GM12878 (cell line): ENCODE measurements around the gene CD14. TPM values are rescaled to one million over a fixed set of nuclear protein-coding genes. Genes with fewer than 3 reads are reported as not detected.
A peak's percentile ranks its signal among the peaks of the same experiment; 100 is the strongest.

ENCODE experiments used
- BACH1 ChIP-seq: fragments of 450-650 bp; IDR thresholded peaks from 2 replicates; pipeline ENCODE4 v1.6.1; 2017; ENCODE audit warnings: mild to moderate bottlenecking, borderline replicate concordance
- BCLAF1 ChIP-seq: fragments of 450-650 bp; IDR thresholded peaks from 2 replicates; pipeline ENCODE4 v1.6.1; 2017; ENCODE audit warnings: antibody characterized with exemption, mild to moderate bottlenecking, moderate library complexity
- BHLHE40 ChIP-seq, 2 experiments: fragments of 450-650 bp in 1 of 2; IDR thresholded peaks; 2 replicates each; pipeline ENCODE4 v1.6.1; 2011 to 2017; ENCODE audit warnings: low read depth in 2 of 2, borderline replicate concordance in 1 of 2, improper control_type of control experiment in 1 of 2, low read length in 1 of 2, mild to moderate bottlenecking in 1 of 2
- BRCA1 ChIP-seq: IDR thresholded peaks from 2 replicates; pipeline ENCODE4 v1.6.1; 2011; ENCODE audit warnings: low read depth, low read length, improper control_type of control experiment
- CREM ChIP-seq: IDR thresholded peaks from 2 replicates; pipeline ENCODE4 v1.6.1; 2014; ENCODE audit warnings: antibody characterized with exemption, low read depth
- ESRRA ChIP-seq: IDR thresholded peaks from 2 replicates; pipeline ENCODE4 v1.6.1; 2012; ENCODE audit warnings: mild to moderate bottlenecking, low read length, improper control_type of control experiment
- ETV6 ChIP-seq, 2 experiments: fragments of 450-650 bp in 1 of 2; IDR thresholded peaks in 1 of 2; conservative IDR thresholded peaks in 1 of 2; 2 replicates each; pipeline ENCODE4 v1.6.1; 2014; ENCODE audit warnings: antibody characterized with exemption in 1 of 2, borderline replicate concordance in 1 of 2, low read depth in 1 of 2, mild to moderate bottlenecking in 1 of 2, moderate library complexity in 1 of 2
- HDAC6 ChIP-seq: fragments of 200-600 bp; sonication (generic); IDR thresholded peaks from one replicate; pipeline ENCODE4 v1.8.0; 2017; ENCODE audit warnings: antibody characterized with exemption; ENCODE audit not compliant: unreplicated experiment
- IRF5 ChIP-seq: fragments of 450-650 bp; IDR thresholded peaks from 2 replicates; pipeline ENCODE4 v1.6.1; 2017; ENCODE audit warnings: borderline replicate concordance
- MEF2B ChIP-seq: fragments of 450-650 bp; IDR thresholded peaks from 2 replicates; pipeline ENCODE4 v1.6.1; 2018; ENCODE audit warnings: mild to moderate bottlenecking, moderate library complexity; ENCODE audit not compliant: partially characterized antibody, poor library complexity, severe bottlenecking
- MLLT1 ChIP-seq: fragments of 450-650 bp; IDR thresholded peaks from 2 replicates; pipeline ENCODE4 v1.6.1; 2016; ENCODE audit warnings: mild to moderate bottlenecking
- MTA2 ChIP-seq: fragments of 450-650 bp; IDR thresholded peaks from 2 replicates; pipeline ENCODE4 v1.6.1; 2016; ENCODE audit warnings: low read depth, mild to moderate bottlenecking, moderate library complexity
- MXI1 ChIP-seq: fragments of 150-350 bp; IDR thresholded peaks from 2 replicates; pipeline ENCODE4 v1.6.1; 2011; ENCODE audit warnings: low read depth, mild to moderate bottlenecking, inconsistent platforms, low read length, improper control_type of control experiment
- SKIL ChIP-seq: fragments of 450-650 bp; IDR thresholded peaks from 2 replicates; pipeline ENCODE4 v1.6.1; 2017; ENCODE audit warnings: mild to moderate bottlenecking, low read depth, inconsistent platforms; ENCODE audit not compliant: poor library complexity, severe bottlenecking
- SMC3 ChIP-seq: IDR thresholded peaks from 2 replicates; pipeline ENCODE4 v1.6.1; 2011; ENCODE audit warnings: low read length, improper control_type of control experiment, borderline replicate concordance
- SRF ChIP-seq, 2 experiments: IDR thresholded peaks; 2 replicates each; pipeline ENCODE4 v1.6.1; 2011; ENCODE audit warnings: low read depth in 2 of 2, low read length in 2 of 2, mild to moderate bottlenecking in 1 of 2, moderate library complexity in 1 of 2
- SUZ12 ChIP-seq: fragments of 200-600 bp; sonication (generic); IDR thresholded peaks from one replicate; pipeline ENCODE4 v1.6.1; 2018; ENCODE audit warnings: antibody characterized with exemption, mild to moderate bottlenecking; ENCODE audit not compliant: unreplicated experiment
- TCF7 ChIP-seq: IDR thresholded peaks from 2 replicates; pipeline ENCODE4 v1.6.1; 2014; ENCODE audit warnings: antibody characterized with exemption, borderline replicate concordance
- polyA plus RNA-seq, 11 experiments: library from polyadenylated mRNA; depleted of rRNA in 4 of 11; unstranded in 6 of 11; stranded (reverse) in 5 of 11; fragments of >200 nt; fragmentation: Nextera tagmentation in 4 of 11; fragmentation: Illumina TruSeq in 1 of 11; extraction: Ambion mirVana in 4 of 11; extraction: Trizol in 1 of 11; gene quantifications; 1 replicate in 1 of 11; 2 replicates in 10 of 11; pipeline versions ENCODE4 v1.2.1 to v1.2.3, GENCODE V29; 2011 to 2016; ENCODE audit warnings: inconsistent platforms in 2 of 11, missing spikeins in 2 of 11, low read depth in 1 of 11
- total RNA-seq, 4 experiments: library from RNA; depleted of rRNA in 3 of 4; stranded (reverse); fragments of >200 nt in 3 of 4; fragmentation: Illumina TruSeq in 1 of 4; extraction: Trizol in 1 of 4; gene quantifications; 2 replicates each; pipeline versions ENCODE4 v1.2.1 to v1.2.3, GENCODE V29; 2013 to 2021
- TF ChIP-seq, protein P1 (sequence below): IDR thresholded peaks from 2 replicates; pipeline ENCODE4 v1.6.1; 2011; ENCODE audit warnings: borderline replicate concordance, low read depth, mild to moderate bottlenecking, moderate library complexity, mixed read lengths, low read length; ENCODE audit not compliant: insufficient read depth; ENCODE audit errors: extremely low read length

The CD14 gene
- total and polyA plus RNA-seq, 10 of the 15 experiments (the other 5 are each of a cell fraction or from before 2014, with no cell fraction given): 0.09 to 0.72 (median 0.18) TPM; not detected in 5

GRCh38 chr5:140664359-140665119, 31.6 kb upstream of the CD14 start, which contains the start of gene WDR55 (continued):
- TF ChIP-seq IRF5 (no peak; the same call in 1 of the 2 replicates), ETV6 (conservative IDR thresholded peaks at IDR 0.05 in 1 of 2, IDR thresholded peaks at IDR 0.05 in 1 of 2; ENCODE audit: borderline replicate concordance in 1 of 2, low read depth in 1 of 2) (peak; percentile 70 to 98; a peak in 2 of 4 replicates), HDAC6 (no peak), SKIL (no peak), BCLAF1 (no peak), TCF7 (no peak), BRCA1 (no peak), SRF (IDR thresholded peaks at IDR 0.05; ENCODE audit: low read depth in 2 of 2, low read length in 2 of 2) (peak in 1 of 2 experiments; percentile 62; a peak in 1 of 4 replicates), BACH1 (no peak; the same call in 1 of the 2 replicates), SMC3 (no peak), MLLT1 (peak; percentile 55; the same call in 1 of the 2 replicates), MEF2B (no peak), SUZ12 (no peak), ESRRA (no peak), MXI1 (peak; percentile 85), BHLHE40 (IDR thresholded peaks at IDR 0.05; ENCODE audit: borderline replicate concordance in 1 of 2, low read depth in 2 of 2, low read length in 1 of 2) (peak; percentile 1 to 86; a peak in 3 of 4 replicates), CREM (peak; percentile 66), MTA2 (0 out of 2 replicates have a peak, but pooled peaks have one; percentile 30)
- TF ChIP-seq, protein P1, sequence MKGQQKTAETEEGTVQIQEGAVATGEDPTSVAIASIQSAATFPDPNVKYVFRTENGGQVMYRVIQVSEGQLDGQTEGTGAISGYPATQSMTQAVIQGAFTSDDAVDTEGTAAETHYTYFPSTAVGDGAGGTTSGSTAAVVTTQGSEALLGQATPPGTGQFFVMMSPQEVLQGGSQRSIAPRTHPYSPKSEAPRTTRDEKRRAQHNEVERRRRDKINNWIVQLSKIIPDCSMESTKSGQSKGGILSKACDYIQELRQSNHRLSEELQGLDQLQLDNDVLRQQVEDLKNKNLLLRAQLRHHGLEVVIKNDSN: no peak
